ENCODE measurements around the gene TAF6L.
"Not testable (repeated sequence)": the region's sequence is repeated elsewhere in the genome, so short reads cannot be mapped to it uniquely, and the experiment has no call there.

The TAF6L gene

GRCh38 chr11:62755086-62755615 is 16.0 kb upstream of the TAF6L start:
- DNase-seq (ENCODE audit: low read depth) = no peak

GRCh38 chr11:62757846-62758788 is 13.1 kb upstream of the TAF6L start:
- no peak for DNase-seq (ENCODE audit: low read depth)

- DNase-seq (ENCODE audit: low read depth) = not testable (repeated sequence)
These were observed 10.3 kb upstream of the TAF6L start for GRCh38 chr11:62760867-62761227.

GRCh38 chr11:62770778-62771143 is 435 bp upstream of the TAF6L start:
- no peak for DNase-seq (ENCODE audit: low read depth)

GRCh38 chr11:62774407-62774806 is 3.2 kb downstream of the TAF6L start:
- no peak for DNase-seq (ENCODE audit: low read depth)

GRCh38 chr11:62775646-62776045 is 4.5 kb downstream of the TAF6L start:
- DNase-seq (ENCODE audit: low read depth) = no peak

GRCh38 chr11:62777389-62777788 is 6.2 kb downstream of the TAF6L start:
- DNase-seq (ENCODE audit: low read depth) = no peak

GRCh38 chr11:62778441-62778840 is 7.2 kb downstream of the TAF6L start:
- DNase-seq (ENCODE audit: low read depth) = no peak

- no peak for DNase-seq (ENCODE audit: low read depth)
These were observed 11.6 kb downstream of the TAF6L start for GRCh38 chr11:62782753-62783152.

GRCh38 chr11:62786318-62787004 is 15.3 kb downstream of the TAF6L start:
- DNase-seq (ENCODE audit: low read depth) = peak; percentile 79

- peak; percentile 98 for DNase-seq (ENCODE audit: low read depth)
These were observed 16.0 kb downstream of the TAF6L start, which contains the start of gene TMEM179B for GRCh38 chr11:62787005-62787759. TMEM179B (plus strand) TSS chr11:62787402; CDS start chr11:62787432, 30 bp downstream.

- DNase-seq (ENCODE audit: low read depth) = no peak
These were observed 17.8 kb downstream of the TAF6L start for GRCh38 chr11:62788991-62789390.

GRCh38 chr11:62789576-62789975 is 18.4 kb downstream of the TAF6L start:
- DNase-seq (ENCODE audit: low read depth) = no peak

- peak; percentile 86 for DNase-seq (ENCODE audit: low read depth)
These were observed 20.5 kb downstream of the TAF6L start, which contains the start of gene TMEM223 for GRCh38 chr11:62791501-62792201. TMEM223 (minus strand) TSS chr11:62792006; CDS start chr11:62791994, 12 bp downstream.

GRCh38 chr11:62792202-62792575 is 21.0 kb downstream of the TAF6L start:
- DNase-seq (ENCODE audit: low read depth) = no peak

GRCh38 chr11:62794201-62794775 is 23.1 kb downstream of the TAF6L start:
- DNase-seq (ENCODE audit: low read depth) = no peak

GRCh38 chr11:62796281-62796680 is 25.1 kb downstream of the TAF6L start:
- DNase-seq (ENCODE audit: low read depth) = no peak

- no peak for DNase-seq (ENCODE audit: low read depth)
These were observed 28.3 kb downstream of the TAF6L start for GRCh38 chr11:62799486-62799885.

- no peak for DNase-seq (ENCODE audit: low read depth)
These were observed 29.9 kb downstream of the TAF6L start for GRCh38 chr11:62801071-62801470.

GRCh38 chr11:62804310-62805075 is 33.3 kb downstream of the TAF6L start:
- DNase-seq (ENCODE audit: low read depth) = no peak

All from activated gamma-delta T cell treated with anti-CD3 and anti-CD28 coated beads, Interleukin-2, amount 50 U/mL, for 16 hours (primary cell).